ENCODE data around the gene IL24. TPM values are rescaled to one million over a fixed set of nuclear protein-coding genes. Genes with fewer than 3 reads are reported as not detected.

IL24 gene
- polyA plus RNA-seq, 4 donors, result 0.17 to 0.47 (median 0.33) TPM

GRCh38 chr1:206901944-206902343, 4.7 kb downstream of the IL24 start:
- no peak for DNase-seq (ENCODE audit: low read depth in 4 of 4, low spot score in 2 of 4)

GRCh38 chr1:206902702-206903101, 5.5 kb downstream of the IL24 start:
- DNase-seq (ENCODE audit: low read depth in 4 of 4, low spot score in 2 of 4), result no peak

GRCh38 chr1:206903687-206904086, 6.4 kb downstream of the IL24 start:
- no peak for DNase-seq (ENCODE audit: low read depth in 4 of 4, low spot score in 2 of 4)

- DNase-seq (ENCODE audit: low read depth in 4 of 4, low spot score in 2 of 4), result no peak
Measured at GRCh38 chr1:206904423-206905142, 7.3 kb downstream of the IL24 start.

GRCh38 chr1:206905295-206906164, 8.3 kb downstream of the IL24 start:
- DNase-seq (ENCODE audit: low read depth in 4 of 4, low spot score in 2 of 4), result no peak

- no peak for DNase-seq (ENCODE audit: low read depth in 4 of 4, low spot score in 2 of 4)
Measured at GRCh38 chr1:206907304-206907991, 10.2 kb downstream of the IL24 start.

- DNase-seq (ENCODE audit: low read depth in 4 of 4, low spot score in 2 of 4), result no peak
Measured at GRCh38 chr1:206908038-206908437, 10.8 kb downstream of the IL24 start.

- peak in 2 of 4 donors; percentile 58 to 71 for DNase-seq (ENCODE audit: low read depth in 4 of 4, low spot score in 2 of 4)
Measured at GRCh38 chr1:206909161-206909882, 12.1 kb downstream of the IL24 start.

GRCh38 chr1:206909883-206910318, 12.7 kb downstream of the IL24 start:
- DNase-seq (ENCODE audit: low read depth in 4 of 4, low spot score in 2 of 4), result no peak

- no peak for DNase-seq (ENCODE audit: low read depth in 4 of 4, low spot score in 2 of 4)
Measured at GRCh38 chr1:206911064-206911663, 13.9 kb downstream of the IL24 start.

GRCh38 chr1:206912445-206913095, 15.3 kb downstream of the IL24 start:
- DNase-seq (ENCODE audit: low read depth in 4 of 4, low spot score in 2 of 4), result peak in 2 of 4 donors; percentile 59 to 75

- DNase-seq (ENCODE audit: low read depth in 4 of 4, low spot score in 2 of 4), result no peak
Measured at GRCh38 chr1:206913766-206914537, 16.7 kb downstream of the IL24 start.

- DNase-seq (ENCODE audit: low read depth in 4 of 4, low spot score in 2 of 4), result no peak
Measured at GRCh38 chr1:206915030-206915735, 17.9 kb downstream of the IL24 start.

GRCh38 chr1:206916000-206916709, 18.9 kb downstream of the IL24 start:
- DNase-seq (ENCODE audit: low read depth in 4 of 4, low spot score in 2 of 4), result no peak

GRCh38 chr1:206918076-206918475, 20.8 kb downstream of the IL24 start:
- no peak for DNase-seq (ENCODE audit: low read depth in 4 of 4, low spot score in 2 of 4)

- no peak for DNase-seq (ENCODE audit: low read depth in 4 of 4, low spot score in 2 of 4)
Measured at GRCh38 chr1:206921772-206922265, 24.6 kb downstream of the IL24 start, which contains the start of gene FCMR. TSS of gene FCMR (minus strand) at chr1:206921941. CDS start at chr1:206921854, 87 bp downstream.

- no peak for DNase-seq (ENCODE audit: low read depth in 4 of 4, low spot score in 2 of 4)
Measured at GRCh38 chr1:206922524-206922923, 25.3 kb downstream of the IL24 start.
